Measurements from ENCODE around the gene TRRAP.

TRRAP gene

GRCh38 chr7:99001482-99002147 is 123.3 kb downstream of the TRRAP start:
- Histone ChIP-seq H3K9ac (ENCODE audit: low read depth, low read length) (no peak overlapping the region), H3K4me1 (ENCODE audit: insufficient read depth, low read length) (no peaks in the 10 kb centered on the region), H3K36me3 (ENCODE audit: insufficient read depth, low read length) (peaks cover 28% of the 10 kb centered on the region; the same call in 1 of the 2 replicates), H3K9me3 (ENCODE audit: control insufficient read depth, insufficient read depth, low read length) (no peaks in the 10 kb centered on the region)

GRCh38 chr7:99002148-99002826 is 124.0 kb downstream of the TRRAP start:
- Histone ChIP-seq H3K36me3 (ENCODE audit: insufficient read depth, low read length) (peaks cover 29% of the 10 kb centered on the region; the same call in 1 of the 2 replicates), H3K9ac (ENCODE audit: low read depth, low read length) (no peak overlapping the region), H3K4me1 (ENCODE audit: insufficient read depth, low read length) (no peaks in the 10 kb centered on the region), H3K9me3 (ENCODE audit: control insufficient read depth, insufficient read depth, low read length) (no peaks in the 10 kb centered on the region)

GRCh38 chr7:99002827-99003212 is 124.5 kb downstream of the TRRAP start:
- Histone ChIP-seq H3K9ac (ENCODE audit: low read depth, low read length) (no peak overlapping the region), H3K36me3 (ENCODE audit: insufficient read depth, low read length) (peaks cover 29% of the 10 kb centered on the region; the same call in 1 of the 2 replicates), H3K4me1 (ENCODE audit: insufficient read depth, low read length) (no peaks in the 10 kb centered on the region), H3K9me3 (ENCODE audit: control insufficient read depth, insufficient read depth, low read length) (no peaks in the 10 kb centered on the region)

GRCh38 chr7:99003419-99003818 is 125.1 kb downstream of the TRRAP start:
- no peak overlapping the region for H3K9ac ChIP-seq (ENCODE audit: low read depth, low read length)
- no peaks in the 10 kb centered on the region for H3K4me1 ChIP-seq (ENCODE audit: insufficient read depth, low read length)
- peaks cover 28% of the 10 kb centered on the region for H3K36me3 ChIP-seq (ENCODE audit: insufficient read depth, low read length)
- H3K9me3 ChIP-seq (ENCODE audit: control insufficient read depth, insufficient read depth, low read length), result no peaks in the 10 kb centered on the region

- Histone ChIP-seq H3K4me1 (ENCODE audit: insufficient read depth, low read length) (no peaks in the 10 kb centered on the region), H3K9ac (ENCODE audit: low read depth, low read length) (no peak overlapping the region), H3K36me3 (ENCODE audit: insufficient read depth, low read length) (peaks cover 31% of the 10 kb centered on the region), H3K9me3 (ENCODE audit: control insufficient read depth, insufficient read depth, low read length) (no peaks in the 10 kb centered on the region)
These were observed 125.9 kb downstream of the TRRAP start for GRCh38 chr7:99004216-99004615.

GRCh38 chr7:99004781-99005500 is 126.6 kb downstream of the TRRAP start:
- Histone ChIP-seq H3K9ac (ENCODE audit: low read depth, low read length) (no peak overlapping the region), H3K9me3 (ENCODE audit: control insufficient read depth, insufficient read depth, low read length) (no peaks in the 10 kb centered on the region), H3K4me1 (ENCODE audit: insufficient read depth, low read length) (no peaks in the 10 kb centered on the region), H3K36me3 (ENCODE audit: insufficient read depth, low read length) (peaks cover 31% of the 10 kb centered on the region)

GRCh38 chr7:99005776-99006175 is 127.4 kb downstream of the TRRAP start:
- no peak overlapping the region for H3K9ac ChIP-seq (ENCODE audit: low read depth, low read length)
- no peaks in the 10 kb centered on the region for H3K9me3 ChIP-seq (ENCODE audit: control insufficient read depth, insufficient read depth, low read length)
- H3K4me1 ChIP-seq (ENCODE audit: insufficient read depth, low read length), result no peaks in the 10 kb centered on the region
- H3K36me3 ChIP-seq (ENCODE audit: insufficient read depth, low read length), result peaks cover 30% of the 10 kb centered on the region

GRCh38 chr7:99006739-99007424 is 128.6 kb downstream of the TRRAP start:
- no peaks in the 10 kb centered on the region for H3K4me1 ChIP-seq (ENCODE audit: insufficient read depth, low read length)
- no peaks in the 10 kb centered on the region for H3K9me3 ChIP-seq (ENCODE audit: control insufficient read depth, insufficient read depth, low read length)
- H3K36me3 ChIP-seq (ENCODE audit: insufficient read depth, low read length), result peaks cover 26% of the 10 kb centered on the region
- no peak overlapping the region for H3K9ac ChIP-seq (ENCODE audit: low read depth, low read length)

GRCh38 chr7:99008181-99008631 is 129.9 kb downstream of the TRRAP start:
- peaks cover 35% of the 10 kb centered on the region for H3K36me3 ChIP-seq (ENCODE audit: insufficient read depth, low read length)
- H3K9ac ChIP-seq (ENCODE audit: low read depth, low read length), result no peak overlapping the region
- no peaks in the 10 kb centered on the region for H3K9me3 ChIP-seq (ENCODE audit: control insufficient read depth, insufficient read depth, low read length)
- H3K4me1 ChIP-seq (ENCODE audit: insufficient read depth, low read length), result no peaks in the 10 kb centered on the region

GRCh38 chr7:99008921-99009530 is 130.7 kb downstream of the TRRAP start:
- no peaks in the 10 kb centered on the region for H3K4me1 ChIP-seq (ENCODE audit: insufficient read depth, low read length)
- H3K9me3 ChIP-seq (ENCODE audit: control insufficient read depth, insufficient read depth, low read length), result no peaks in the 10 kb centered on the region
- peaks cover 43% of the 10 kb centered on the region for H3K36me3 ChIP-seq (ENCODE audit: insufficient read depth, low read length)
- no peak overlapping the region for H3K9ac ChIP-seq (ENCODE audit: low read depth, low read length)

GRCh38 chr7:99010281-99010680 is 131.9 kb downstream of the TRRAP start:
- no peak overlapping the region for H3K9ac ChIP-seq (ENCODE audit: low read depth, low read length)
- H3K36me3 ChIP-seq (ENCODE audit: insufficient read depth, low read length), result peaks cover 41% of the 10 kb centered on the region
- no peaks in the 10 kb centered on the region for H3K9me3 ChIP-seq (ENCODE audit: control insufficient read depth, insufficient read depth, low read length)
- H3K4me1 ChIP-seq (ENCODE audit: insufficient read depth, low read length), result no peaks in the 10 kb centered on the region

- Histone ChIP-seq H3K4me1 (ENCODE audit: insufficient read depth, low read length) (no peaks in the 10 kb centered on the region), H3K36me3 (ENCODE audit: insufficient read depth, low read length) (peaks cover 35% of the 10 kb centered on the region), H3K9ac (ENCODE audit: low read depth, low read length) (no peak overlapping the region), H3K9me3 (ENCODE audit: control insufficient read depth, insufficient read depth, low read length) (no peaks in the 10 kb centered on the region)
These were observed 133.0 kb downstream of the TRRAP start for GRCh38 chr7:99011341-99011705.

- Histone ChIP-seq H3K36me3 (ENCODE audit: insufficient read depth, low read length) (peaks cover 31% of the 10 kb centered on the region), H3K9ac (ENCODE audit: low read depth, low read length) (no peak overlapping the region), H3K9me3 (ENCODE audit: control insufficient read depth, insufficient read depth, low read length) (no peaks in the 10 kb centered on the region), H3K4me1 (ENCODE audit: insufficient read depth, low read length) (no peaks in the 10 kb centered on the region)
These were observed 133.5 kb downstream of the TRRAP start for GRCh38 chr7:99011706-99012404.

Measured in ES-I3 (cell line).